ENCODE measurements around the gene FDXACB1.
A peak's percentile ranks its signal among the peaks of the same experiment; 100 is the strongest.

The FDXACB1 gene

DNA sequence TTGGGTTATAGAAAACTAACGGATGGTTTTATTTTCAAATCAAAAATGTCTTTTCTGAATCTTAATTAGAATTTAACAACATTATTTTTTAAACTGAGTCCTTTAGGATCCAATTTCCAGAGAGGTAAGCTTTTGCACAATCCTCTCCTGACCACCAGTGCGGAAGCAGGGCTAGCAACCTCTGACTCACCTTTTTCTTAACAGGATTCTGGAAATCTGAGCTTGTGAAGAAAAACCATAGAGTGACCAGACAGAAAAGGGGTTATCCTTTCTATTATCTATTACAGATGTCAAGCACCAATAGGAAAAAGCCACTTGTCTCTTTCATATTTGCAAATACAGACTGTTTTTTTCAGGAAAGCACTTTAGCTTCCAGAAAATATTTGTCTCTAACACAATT, 32.9 kb downstream of the FDXACB1 start:
- H3K4me3 ChIP-seq (ENCODE audit: control insufficient read depth, low read depth, low read length) = no peak overlapping the region
- no peak for DNase-seq (ENCODE audit: low read depth)
- TF ChIP-seq, protein P1, sequence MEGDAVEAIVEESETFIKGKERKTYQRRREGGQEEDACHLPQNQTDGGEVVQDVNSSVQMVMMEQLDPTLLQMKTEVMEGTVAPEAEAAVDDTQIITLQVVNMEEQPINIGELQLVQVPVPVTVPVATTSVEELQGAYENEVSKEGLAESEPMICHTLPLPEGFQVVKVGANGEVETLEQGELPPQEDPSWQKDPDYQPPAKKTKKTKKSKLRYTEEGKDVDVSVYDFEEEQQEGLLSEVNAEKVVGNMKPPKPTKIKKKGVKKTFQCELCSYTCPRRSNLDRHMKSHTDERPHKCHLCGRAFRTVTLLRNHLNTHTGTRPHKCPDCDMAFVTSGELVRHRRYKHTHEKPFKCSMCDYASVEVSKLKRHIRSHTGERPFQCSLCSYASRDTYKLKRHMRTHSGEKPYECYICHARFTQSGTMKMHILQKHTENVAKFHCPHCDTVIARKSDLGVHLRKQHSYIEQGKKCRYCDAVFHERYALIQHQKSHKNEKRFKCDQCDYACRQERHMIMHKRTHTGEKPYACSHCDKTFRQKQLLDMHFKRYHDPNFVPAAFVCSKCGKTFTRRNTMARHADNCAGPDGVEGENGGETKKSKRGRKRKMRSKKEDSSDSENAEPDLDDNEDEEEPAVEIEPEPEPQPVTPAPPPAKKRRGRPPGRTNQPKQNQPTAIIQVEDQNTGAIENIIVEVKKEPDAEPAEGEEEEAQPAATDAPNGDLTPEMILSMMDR (IDR thresholded peaks at IDR 0.05; ENCODE audit: control insufficient read depth, insufficient read depth, low read depth, low read length, missing control alignments) = no peak

DNA sequence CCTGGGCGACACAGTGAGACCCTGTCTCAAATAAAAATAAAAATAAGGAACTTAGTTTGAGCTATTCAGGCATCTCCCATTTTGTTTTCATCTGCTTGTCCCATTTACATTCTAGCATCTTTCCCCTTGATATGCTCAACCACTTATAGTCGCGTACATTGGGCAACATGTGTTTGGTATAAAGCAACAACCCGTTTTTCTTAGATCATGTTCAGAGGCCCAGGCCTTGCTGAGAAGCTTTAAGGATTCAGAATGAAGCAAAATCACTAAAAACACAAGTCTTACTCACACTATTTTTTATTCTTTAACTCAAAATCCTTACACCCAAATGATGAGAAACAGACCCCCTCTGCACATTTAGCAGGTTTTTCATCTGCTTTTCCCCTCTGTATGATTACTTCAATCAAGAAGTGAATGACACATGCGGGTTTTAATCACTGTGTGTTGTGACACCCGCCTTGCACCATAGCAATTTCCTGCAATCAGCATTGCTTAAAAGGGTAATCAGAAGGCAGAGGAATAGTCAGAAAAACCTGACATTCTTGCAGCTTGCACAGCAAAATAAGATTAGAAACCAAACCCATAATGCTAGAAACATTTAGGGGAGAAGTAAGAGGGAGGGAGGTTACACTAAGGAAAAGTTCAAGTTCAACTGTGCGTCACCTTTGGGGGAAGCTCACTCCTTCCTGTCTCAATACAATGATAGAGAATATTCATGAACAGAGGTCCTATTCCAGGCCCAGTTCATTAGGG, 33.5 kb downstream of the FDXACB1 start:
- no peak for DNase-seq (ENCODE audit: low read depth)
- no peak overlapping the region for H3K4me3 ChIP-seq (ENCODE audit: control insufficient read depth, low read depth, low read length)

DNA sequence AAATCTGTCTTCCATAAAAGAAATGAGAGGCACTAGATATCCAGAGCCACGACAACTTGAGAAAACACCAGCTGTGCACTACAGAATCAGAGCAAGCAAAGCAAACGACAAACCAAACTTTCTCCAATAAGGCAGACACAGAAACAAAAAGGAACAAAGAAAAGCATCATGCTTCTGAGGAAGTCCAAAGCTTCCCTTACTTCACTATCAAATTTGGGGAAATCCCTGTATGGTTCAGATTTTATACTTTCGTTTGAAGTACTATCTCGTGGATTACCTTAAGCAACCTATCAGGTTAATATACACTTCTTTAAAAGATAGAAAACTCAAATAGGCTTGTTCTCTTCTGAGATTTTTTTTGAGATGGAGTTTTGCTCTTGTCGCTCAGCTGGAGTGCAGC, 35.3 kb downstream of the FDXACB1 start:
- TF ChIP-seq, protein P1 (IDR thresholded peaks at IDR 0.05; ENCODE audit: control insufficient read depth, insufficient read depth, low read depth, low read length, missing control alignments) = no peak
- no peak for DNase-seq (ENCODE audit: low read depth)
- H3K4me3 ChIP-seq (ENCODE audit: control insufficient read depth, low read depth, low read length) = no peak overlapping the region

More for the DNA sequence above, 33.5 kb downstream of the FDXACB1 start:
- TF ChIP-seq, protein P1 (IDR thresholded peaks at IDR 0.05; ENCODE audit: control insufficient read depth, insufficient read depth, low read depth, low read length, missing control alignments) = no peak

- H3K4me3 ChIP-seq (ENCODE audit: control insufficient read depth, low read depth, low read length) = no peak overlapping the region
- peak; percentile 98 for DNase-seq (ENCODE audit: low read depth)
- TF ChIP-seq, protein P1 (IDR thresholded peaks at IDR 0.05; ENCODE audit: control insufficient read depth, insufficient read depth, low read depth, low read length, missing control alignments) = peak; percentile 74
Observed at GRCh38 chr11:111841370-111842053, 37.5 kb downstream of the FDXACB1 start.

- no peak for DNase-seq (ENCODE audit: low read depth)
- TF ChIP-seq, protein P1 (IDR thresholded peaks at IDR 0.05; ENCODE audit: control insufficient read depth, insufficient read depth, low read depth, low read length, missing control alignments) = no peak
- H3K4me3 ChIP-seq (ENCODE audit: control insufficient read depth, low read depth, low read length) = no peak overlapping the region
Observed at GRCh38 chr11:111840143-111840542, 38.8 kb downstream of the FDXACB1 start.

- TF ChIP-seq, protein P1 (IDR thresholded peaks at IDR 0.05; ENCODE audit: control insufficient read depth, insufficient read depth, low read depth, low read length, missing control alignments) = no peak
- no peak for DNase-seq (ENCODE audit: low read depth)
- H3K4me3 ChIP-seq (ENCODE audit: control insufficient read depth, low read depth, low read length) = no peak overlapping the region
Observed at GRCh38 chr11:111838054-111838453, 40.9 kb downstream of the FDXACB1 start.
